Measurements from ENCODE around the gene MCM5.
"Not testable (repeated sequence)": the region's sequence is repeated elsewhere in the genome, so short reads cannot be mapped to it uniquely, and the experiment has no call there.

Gene MCM5

DNA sequence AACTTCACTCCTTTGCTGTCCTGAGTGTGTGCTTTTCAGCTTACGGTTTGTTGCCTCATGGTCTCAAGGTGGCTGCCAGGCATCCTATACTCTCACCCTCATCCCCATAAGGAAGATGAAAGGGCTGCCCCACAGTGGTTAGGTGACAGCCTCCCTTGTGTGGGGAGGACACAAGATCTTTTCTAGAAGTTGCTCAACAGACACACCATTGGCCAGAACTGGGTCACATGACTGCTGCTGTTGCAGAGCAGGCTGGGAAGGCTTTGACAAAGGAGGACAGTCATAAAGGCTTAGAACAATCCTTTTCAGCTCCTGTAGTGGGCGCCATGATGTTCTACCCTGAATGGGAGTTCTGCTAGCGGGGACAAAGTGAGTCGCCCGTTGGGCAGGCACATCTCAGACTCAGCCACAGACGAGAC lies 71.0 kb downstream of the MCM5 start:
- Histone ChIP-seq H3K27me3 (ENCODE audit: low read depth, low read length) (no peaks in the 10 kb centered on the region), H3K9me3 (ENCODE audit: control insufficient read depth in 1 of 2, low read length in 2 of 2) (no peaks in the 10 kb centered on the region), H3K4me3 (ENCODE audit: low read depth in 1 of 2, low read length in 2 of 2) (no peak overlapping the region), H3K36me3 (ENCODE audit: control insufficient read depth in 1 of 2, insufficient read depth in 2 of 2, low read length in 2 of 2) (no peaks in the 10 kb centered on the region), H3K4me1 (ENCODE audit: control insufficient read depth in 1 of 2, insufficient read depth in 2 of 2, low read length in 2 of 2) (peaks cover 8 to 24% of the 10 kb centered on the region in 2 donors), H3K27ac (ENCODE audit: low read length) (no peak overlapping the region)

DNA sequence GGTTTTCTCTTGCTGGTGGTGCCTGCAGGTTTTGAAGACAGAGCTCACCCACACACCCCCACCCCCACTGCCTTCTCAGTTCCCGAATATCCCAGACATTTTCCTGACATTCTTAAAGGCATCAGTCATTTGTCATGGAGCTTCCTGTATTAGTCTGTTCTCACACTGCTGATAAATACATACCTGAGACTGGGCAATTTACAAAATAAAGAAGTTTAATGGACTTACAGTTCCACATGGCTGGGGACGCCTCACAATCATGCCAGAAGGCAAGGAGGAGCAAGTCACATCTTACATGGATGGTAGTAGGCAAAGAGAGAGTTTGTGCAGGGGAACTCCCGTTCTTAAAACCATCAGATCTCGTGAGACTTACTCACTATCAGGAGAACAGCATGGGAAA lies 71.6 kb downstream of the MCM5 start:
- H3K36me3 ChIP-seq (ENCODE audit: control insufficient read depth in 1 of 2, insufficient read depth in 2 of 2, low read length in 2 of 2); H3K27ac ChIP-seq (ENCODE audit: low read length); H3K27me3 ChIP-seq (ENCODE audit: low read depth, low read length); H3K9me3 ChIP-seq (ENCODE audit: control insufficient read depth in 1 of 2, low read length in 2 of 2); H3K4me3 ChIP-seq (ENCODE audit: low read depth in 1 of 2, low read length in 2 of 2): not testable (repeated sequence)
- peaks cover 8 to 24% of the 10 kb centered on the region in 2 donors for H3K4me1 ChIP-seq (ENCODE audit: control insufficient read depth in 1 of 2, insufficient read depth in 2 of 2, low read length in 2 of 2)

GRCh38 chr22:35472488-35472887 lies 72.5 kb downstream of the MCM5 start:
- Histone ChIP-seq H3K36me3 (ENCODE audit: control insufficient read depth in 1 of 2, insufficient read depth in 2 of 2, low read length in 2 of 2) (no peaks in the 10 kb centered on the region), H3K27ac (ENCODE audit: low read length) (no peak overlapping the region), H3K4me1 (ENCODE audit: control insufficient read depth in 1 of 2, insufficient read depth in 2 of 2, low read length in 2 of 2) (peaks cover 8 to 23% of the 10 kb centered on the region in 2 donors), H3K27me3 (ENCODE audit: low read depth, low read length) (no peaks in the 10 kb centered on the region), H3K9me3 (ENCODE audit: control insufficient read depth in 1 of 2, low read length in 2 of 2) (no peaks in the 10 kb centered on the region), H3K4me3 (ENCODE audit: low read depth in 1 of 2, low read length in 2 of 2) (no peak overlapping the region)

DNA sequence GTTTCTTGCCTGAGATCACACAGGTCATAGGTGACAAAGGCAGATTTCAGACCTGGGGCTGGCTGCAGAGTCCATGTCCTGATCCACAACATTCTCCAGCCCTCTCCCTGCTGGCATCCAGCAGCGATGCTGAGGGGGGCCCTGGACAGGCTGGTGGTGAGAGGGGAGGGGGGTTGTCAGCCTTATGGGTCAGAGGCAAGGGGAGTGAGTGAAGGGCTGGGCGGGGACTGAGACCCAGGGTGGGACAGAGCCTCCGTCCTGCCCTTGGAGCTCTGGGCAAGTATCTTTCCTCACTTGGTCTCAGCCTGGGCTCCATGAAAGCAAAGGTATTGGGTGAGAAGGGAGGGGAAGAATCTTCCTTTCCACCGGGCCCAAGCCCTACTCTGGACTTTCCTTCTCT lies 74.0 kb downstream of the MCM5 start:
- Histone ChIP-seq H3K27me3 (ENCODE audit: low read depth, low read length) (no peaks in the 10 kb centered on the region), H3K27ac (ENCODE audit: low read length) (no peak overlapping the region), H3K4me1 (ENCODE audit: control insufficient read depth in 1 of 2, insufficient read depth in 2 of 2, low read length in 2 of 2) (peaks cover 6 to 23% of the 10 kb centered on the region in 2 donors), H3K9me3 (ENCODE audit: control insufficient read depth in 1 of 2, low read length in 2 of 2) (no peaks in the 10 kb centered on the region), H3K36me3 (ENCODE audit: control insufficient read depth in 1 of 2, insufficient read depth in 2 of 2, low read length in 2 of 2) (no peaks in the 10 kb centered on the region), H3K4me3 (ENCODE audit: low read depth in 1 of 2, low read length in 2 of 2) (no peak overlapping the region)

Data from muscle layer of duodenum (tissue), 2 donors.